ENCODE measurements around the gene DUS1L.

The DUS1L gene

GRCh38 chr17:82092995-82093751 is 27.6 kb upstream of the DUS1L start:
- in situ Hi-C loops (cut with MboI; ENCODE audit: low pct_unique_long_range_greater_than_20kb, low sequenced_read_pairs, unreplicated experiment): no loop called here
- no peak for TF ChIP-seq CTCF (IDR thresholded peaks at IDR 0.05; ENCODE audit: extremely low read depth, insufficient read depth, missing control alignments)
- DNase-seq (ENCODE audit: low spot score): no peak

GRCh38 chr17:82092628-82092994 is 27.0 kb upstream of the DUS1L start:
- no peak for DNase-seq (ENCODE audit: low spot score)
- TF ChIP-seq CTCF (IDR thresholded peaks at IDR 0.05; ENCODE audit: extremely low read depth, insufficient read depth, missing control alignments): no peak
- in situ Hi-C loops (cut with MboI; ENCODE audit: low pct_unique_long_range_greater_than_20kb, low sequenced_read_pairs, unreplicated experiment): no loop called here

- in situ Hi-C loops (cut with MboI; ENCODE audit: low pct_unique_long_range_greater_than_20kb, low sequenced_read_pairs, unreplicated experiment): no loop called here
Measured at GRCh38 chr17:82092094-82092586, 26.5 kb upstream of the DUS1L start.

GRCh38 chr17:82091264-82092066 is 25.9 kb upstream of the DUS1L start:
- DNase-seq (ENCODE audit: low spot score): no peak
- no peak for TF ChIP-seq CTCF (IDR thresholded peaks at IDR 0.05; ENCODE audit: extremely low read depth, insufficient read depth, missing control alignments)
- in situ Hi-C loops (cut with MboI; ENCODE audit: low pct_unique_long_range_greater_than_20kb, low sequenced_read_pairs, unreplicated experiment): no loop called here

More at GRCh38 chr17:82092094-82092586, 26.5 kb upstream of the DUS1L start:
- DNase-seq (ENCODE audit: low spot score): no peak
- no peak for TF ChIP-seq CTCF (IDR thresholded peaks at IDR 0.05; ENCODE audit: extremely low read depth, insufficient read depth, missing control alignments)

- TF ChIP-seq CTCF (IDR thresholded peaks at IDR 0.05; ENCODE audit: extremely low read depth, insufficient read depth, missing control alignments): no peak
- in situ Hi-C loops (cut with MboI; ENCODE audit: low pct_unique_long_range_greater_than_20kb, low sequenced_read_pairs, unreplicated experiment): no loop called here
- no peak for DNase-seq (ENCODE audit: low spot score)
Measured at GRCh38 chr17:82090549-82091263, 25.1 kb upstream of the DUS1L start.

Measured in GM13977 (cell line).